ENCODE measurements around the gene SEC14L1. TPM values are rescaled to one million over a fixed set of nuclear protein-coding genes. Genes with fewer than 3 reads are reported as not detected.

SEC14L1 gene
- total and polyA plus RNA-seq, 4 donors: 17.0 to 52.0 (median 26.8) TPM

- TF ChIP-seq NR2F2 (IDR thresholded peaks at IDR 0.05) (no peak), GABPA (IDR thresholded peaks at IDR 0.05 in 1 of 2, conservative IDR thresholded peaks at IDR 0.05 in 1 of 2) (no peak), SP1 (IDR thresholded peaks at IDR 0.05) (no peak), CTCF (IDR thresholded peaks at IDR 0.05; ENCODE audit: low read depth, low read length, missing input control) (no peak)
- TF ChIP-seq, protein P1, sequence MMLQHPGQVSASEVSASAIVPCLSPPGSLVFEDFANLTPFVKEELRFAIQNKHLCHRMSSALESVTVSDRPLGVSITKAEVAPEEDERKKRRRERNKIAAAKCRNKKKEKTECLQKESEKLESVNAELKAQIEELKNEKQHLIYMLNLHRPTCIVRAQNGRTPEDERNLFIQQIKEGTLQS (IDR thresholded peaks at IDR 0.05): no peak
- Histone ChIP-seq H3K9me3 (ENCODE audit: control insufficient read depth in 4 of 4, low read length in 3 of 4) (no peaks in the 10 kb centered on the region), H3K36me3 (ENCODE audit: control insufficient read depth in 4 of 4, insufficient read depth in 3 of 4, low read depth in 1 of 4, low read length in 3 of 4) (peaks cover 0 to 2% (median 0%) of the 10 kb centered on the region in 4 donors), H3K4me1 (ENCODE audit: control insufficient read depth in 4 of 4, insufficient read depth in 4 of 4, low read length in 3 of 4) (peaks cover 2 to 20% (median 11%) of the 10 kb centered on the region in 4 donors), H3K4me3 (ENCODE audit: low read depth in 1 of 3, low read length in 3 of 3) (no peak overlapping the region), H3K9ac (ENCODE audit: low read depth in 1 of 2, low read length in 2 of 2) (peak overlapping the region in 1 of 2 donors; percentile 32), H3K27ac (ENCODE audit: low read depth in 1 of 2, low read length in 2 of 2) (peak overlapping the region; percentile 39 to 59), H3K27me3 (ENCODE audit: control insufficient read depth in 4 of 4, insufficient read depth in 4 of 4, low read length in 3 of 4) (no peaks in the 10 kb centered on the region)
- DNase-seq (ENCODE audit: low spot score): no peak
- 67% methylated on average over 15 of the region's 15 CpGs for WGBS
Observed at GRCh38 chr17:77148077-77148939, 7.5 kb downstream of the SEC14L1 start.

- Histone ChIP-seq H3K27me3 (ENCODE audit: control insufficient read depth in 4 of 4, insufficient read depth in 4 of 4, low read length in 3 of 4) (no peaks in the 10 kb centered on the region), H3K9me3 (ENCODE audit: control insufficient read depth in 4 of 4, low read length in 3 of 4) (no peaks in the 10 kb centered on the region), H3K9ac (ENCODE audit: low read depth in 1 of 2, low read length in 2 of 2) (no peak overlapping the region), H3K36me3 (ENCODE audit: control insufficient read depth in 4 of 4, insufficient read depth in 3 of 4, low read depth in 1 of 4, low read length in 3 of 4) (no peaks in the 10 kb centered on the region), H3K4me3 (ENCODE audit: low read depth in 1 of 3, low read length in 3 of 3) (no peak overlapping the region), H3K4me1 (ENCODE audit: control insufficient read depth in 4 of 4, insufficient read depth in 4 of 4, low read length in 3 of 4) (peaks cover 9 to 27% (median 15%) of the 10 kb centered on the region in 4 donors), H3K27ac (ENCODE audit: low read depth in 1 of 2, low read length in 2 of 2) (no peak overlapping the region)
- no peak for DNase-seq (ENCODE audit: low spot score)
- WGBS: 75% methylated on average over 10 of the region's 10 CpGs
- no peak for TF ChIP-seq RXRA (IDR thresholded peaks at IDR 0.05)
- TF ChIP-seq, protein P2, sequence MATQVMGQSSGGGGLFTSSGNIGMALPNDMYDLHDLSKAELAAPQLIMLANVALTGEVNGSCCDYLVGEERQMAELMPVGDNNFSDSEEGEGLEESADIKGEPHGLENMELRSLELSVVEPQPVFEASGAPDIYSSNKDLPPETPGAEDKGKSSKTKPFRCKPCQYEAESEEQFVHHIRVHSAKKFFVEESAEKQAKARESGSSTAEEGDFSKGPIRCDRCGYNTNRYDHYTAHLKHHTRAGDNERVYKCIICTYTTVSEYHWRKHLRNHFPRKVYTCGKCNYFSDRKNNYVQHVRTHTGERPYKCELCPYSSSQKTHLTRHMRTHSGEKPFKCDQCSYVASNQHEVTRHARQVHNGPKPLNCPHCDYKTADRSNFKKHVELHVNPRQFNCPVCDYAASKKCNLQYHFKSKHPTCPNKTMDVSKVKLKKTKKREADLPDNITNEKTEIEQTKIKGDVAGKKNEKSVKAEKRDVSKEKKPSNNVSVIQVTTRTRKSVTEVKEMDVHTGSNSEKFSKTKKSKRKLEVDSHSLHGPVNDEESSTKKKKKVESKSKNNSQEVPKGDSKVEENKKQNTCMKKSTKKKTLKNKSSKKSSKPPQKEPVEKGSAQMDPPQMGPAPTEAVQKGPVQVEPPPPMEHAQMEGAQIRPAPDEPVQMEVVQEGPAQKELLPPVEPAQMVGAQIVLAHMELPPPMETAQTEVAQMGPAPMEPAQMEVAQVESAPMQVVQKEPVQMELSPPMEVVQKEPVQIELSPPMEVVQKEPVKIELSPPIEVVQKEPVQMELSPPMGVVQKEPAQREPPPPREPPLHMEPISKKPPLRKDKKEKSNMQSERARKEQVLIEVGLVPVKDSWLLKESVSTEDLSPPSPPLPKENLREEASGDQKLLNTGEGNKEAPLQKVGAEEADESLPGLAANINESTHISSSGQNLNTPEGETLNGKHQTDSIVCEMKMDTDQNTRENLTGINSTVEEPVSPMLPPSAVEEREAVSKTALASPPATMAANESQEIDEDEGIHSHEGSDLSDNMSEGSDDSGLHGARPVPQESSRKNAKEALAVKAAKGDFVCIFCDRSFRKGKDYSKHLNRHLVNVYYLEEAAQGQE (IDR thresholded peaks at IDR 0.05): no peak
- no peak for TF ChIP-seq TAF1 (conservative IDR thresholded peaks at IDR 0.05)
- TF ChIP-seq EGR1 (IDR thresholded peaks at IDR 0.05; ENCODE audit: low read depth in 2 of 2): no peak
- no peak for TF ChIP-seq JUND (IDR thresholded peaks at IDR 0.05)
- no peak for TF ChIP-seq NR2F2 (IDR thresholded peaks at IDR 0.05)
- TF ChIP-seq HNF4G (IDR thresholded peaks at IDR 0.05): no peak
- no peak for TF ChIP-seq MAX (IDR thresholded peaks at IDR 0.05)
- TF ChIP-seq YY1 (IDR thresholded peaks at IDR 0.05): no peak
- TF ChIP-seq CTCF (IDR thresholded peaks at IDR 0.05; ENCODE audit: low read depth, low read length, missing input control): no peak
- no peak for TF ChIP-seq FOXA2 (IDR thresholded peaks at IDR 0.05)
- no peak for TF ChIP-seq RAD21 (IDR thresholded peaks at IDR 0.05)
- TF ChIP-seq ZBTB33 (IDR thresholded peaks at IDR 0.05): no peak
- TF ChIP-seq, protein P1 (IDR thresholded peaks at IDR 0.05): no peak
Observed at GRCh38 chr17:77148940-77149510, 8.3 kb downstream of the SEC14L1 start.
